Mesenchymal stem cell (in vitro differentiated cells and primary cell): ENCODE data around the gene GSTO2.

Experiments used
- small RNA-seq: library from polyadenylated mRNA; stranded (forward); fragments of <200 nt; extraction: miRNeasy Mini kit (QIAGEN cat#:217004); gene quantifications from one replicate; pipeline ENCODE3, GENCODE V24; 2013; ENCODE audit warnings: low read depth

GSTO2 gene

Small RNAs within 50 kb of the gene (small RNA-seq; reads per million reads assigned to genes)
- 0.86 reads per million for gene MIR4482
